MM.1S (cell line): ENCODE data around the gene EPG5.

Experiments used
- CTCF ChIP-seq: fragments of 300-600 bp; sonication (generic); IDR thresholded peaks from 2 replicates; pipeline ENCODE4 v1.5.1; 2016; ENCODE audit warnings: antibody characterized with exemption, low read length, mixed read lengths
- EZH2 ChIP-seq: fragments of 300-600 bp; sonication (generic); optimal IDR thresholded peaks from 2 replicates; pipeline ENCODE3; 2017; ENCODE audit warnings: low read depth, mild to moderate bottlenecking, antibody characterized with exemption, low read length, mixed read lengths
- EZH2phosphoT487 ChIP-seq: fragments of 300-600 bp; sonication (generic); IDR thresholded peaks from 2 replicates; pipeline ENCODE4 v1.6.1; 2018; ENCODE audit warnings: antibody characterized with exemption, low read length

- TF ChIP-seq EZH2 (no peak), CTCF (no peak), EZH2phosphoT487 (no peak)
Observed at GRCh38 chr18:46008531-46008930, 41.4 kb upstream of the EPG5 start.
